ENCODE measurements around the gene CMC4. TPM values are rescaled to one million over a fixed set of nuclear protein-coding genes. Genes with fewer than 3 reads are reported as not detected.

CMC4 gene
- total RNA-seq, 4 donors from 2014 or later, result 1.4 to 11.7 (median 9.1) TPM; not detected in 1

- Histone ChIP-seq H3K27me3 (no peaks in the 10 kb centered on the region), H3K9me3 (no peaks in the 10 kb centered on the region), H3K4me3 (no peak overlapping the region), H3K36me3 (no peaks in the 10 kb centered on the region), H3K4me1 (peaks cover 0 to 13% (median 5%) of the 10 kb centered on the region in 4 donors), H3K27ac (no peak overlapping the region)
- no peak for DNase-seq
- intact Hi-C loops (cut with DNase I; ENCODE audit: low total_unique reads) (no loop called here), in situ Hi-C loops (cut with MboI; ENCODE audit: low pct_ligation_motif_present in 1 of 4, low pct_unique_long_range_greater_than_20kb in 1 of 4, low sequenced_read_pairs in 3 of 4) (no loop called here)
- 84 to 93% methylated on average over 3 to 6 of the region's 6 CpGs for WGBS, 2 donors (ENCODE audit: low coverage in 1 of 2)
- TF ChIP-seq POLR2AphosphoS5 (IDR thresholded peaks at IDR 0.05) (no peak), POLR2A (IDR thresholded peaks at IDR 0.05) (no peak), EP300 (IDR thresholded peaks at IDR 0.05; ENCODE audit: low read depth) (no peak), CTCF (IDR thresholded peaks at IDR 0.05) (no peak)
Observed at GRCh38 chrX:155023907-155024833, 46.8 kb downstream of the CMC4 start.

- in situ Hi-C loops (cut with MboI; ENCODE audit: low pct_ligation_motif_present in 1 of 4, low pct_unique_long_range_greater_than_20kb in 1 of 4, low sequenced_read_pairs in 3 of 4), result no loop called here
- DNase-seq, result no peak
- WGBS, 2 donors (ENCODE audit: low coverage in 1 of 2), result 0 to 22% methylated on average over 1 of the region's 1 CpG
- Histone ChIP-seq H3K27ac (no peak within 1 kb of the TSS), H3K36me3 (no peaks in the 10 kb centered on the region), H3K27me3 (no peaks in the 10 kb centered on the region), H3K4me1 (no peaks in the 10 kb centered on the region), H3K9me3 (no peaks in the 10 kb centered on the region), H3K4me3 (no peak within 1 kb of the TSS)
- intact Hi-C loops (cut with DNase I; ENCODE audit: low total_unique reads), result no loop called here
- no peak for TF ChIP-seq CTCF (IDR thresholded peaks at IDR 0.05)
- no peak for TF ChIP-seq POLR2A (IDR thresholded peaks at IDR 0.05)
- TF ChIP-seq EP300 (IDR thresholded peaks at IDR 0.05; ENCODE audit: low read depth), result no peak
- TF ChIP-seq POLR2AphosphoS5 (IDR thresholded peaks at IDR 0.05), result no peak
Observed at GRCh38 chrX:155022585-155022984, 48.4 kb downstream of the CMC4 start, which contains the start of gene F8. Gene F8, minus strand, starts transcription at chrX:155022723. Its CDS starts 171 bp downstream, at chrX:155022552.

- H3K27me3 ChIP-seq, result no peaks in the 10 kb centered on the region
- H3K4me3 ChIP-seq, result no peak overlapping the region
- H3K36me3 ChIP-seq, result no peaks in the 10 kb centered on the region
- no peaks in the 10 kb centered on the region for H3K4me1 ChIP-seq
- no peak for TF ChIP-seq CTCF (IDR thresholded peaks at IDR 0.05)
- TF ChIP-seq POLR2AphosphoS5 (IDR thresholded peaks at IDR 0.05), result no peak
- no peak for TF ChIP-seq EP300 (IDR thresholded peaks at IDR 0.05; ENCODE audit: low read depth)
- TF ChIP-seq POLR2A (IDR thresholded peaks at IDR 0.05), result no peak
- intact Hi-C loops (cut with DNase I; ENCODE audit: low total_unique reads), result no loop called here
- no peaks in the 10 kb centered on the region for H3K9me3 ChIP-seq
- DNase-seq, result no peak
- no peak overlapping the region for H3K27ac ChIP-seq
- in situ Hi-C loops (cut with MboI; ENCODE audit: low pct_ligation_motif_present in 1 of 4, low pct_unique_long_range_greater_than_20kb in 1 of 4, low sequenced_read_pairs in 3 of 4), result no loop called here
- 85 to 100% methylated on average over 3 of the region's 3 CpGs for WGBS, 2 donors (ENCODE audit: low coverage in 1 of 2)
Observed at GRCh38 chrX:155020591-155020990, 50.3 kb downstream of the CMC4 start.

Other genes starting within 250 kb of the CMC4 start
- not detected for gene SMIM9, start 236.5 kb downstream of the CMC4 start, total RNA-seq
- gene F8A1, start 184.8 kb downstream of the CMC4 start, total RNA-seq, result 10 to 100 TPM in 2 of 4 donors, 1 to 10 TPM in 1, not detected in 1; 1.8 to 18.1 (median 10.0) TPM
- 1 to 10 TPM; 1.2 to 4.5 (median 4.0) TPM for gene F8, start 48.4 kb downstream of the CMC4 start, total RNA-seq
- gene FUNDC2, start 44.3 kb downstream of the CMC4 start, total RNA-seq, result 10 to 100 TPM in 3 of 4 donors, 1 to 10 TPM in 1; 7.8 to 42.9 (median 32.9) TPM
- 10 to 100 TPM in 1 of 4 donors, 1 to 10 TPM in 3; 1.6 to 12.9 (median 7.1) TPM for gene MTCP1, start within 50 bp of the CMC4 start, total RNA-seq
- 10 to 100 TPM; 17.3 to 34.2 (median 19.1) TPM for gene BRCC3, start 372 bp upstream of the CMC4 start, total RNA-seq
- gene VBP1, start 145.3 kb upstream of the CMC4 start, total RNA-seq, result 10 to 100 TPM in 3 of 4 donors, 1 to 10 TPM in 1; 6.0 to 24.5 (median 22.3) TPM
- 1 to 10 TPM in 1 of 4 donors, under 1 TPM in 1, not detected in 2; 0.41 to 1.4 TPM for gene RAB39B, start 193.4 kb upstream of the CMC4 start, total RNA-seq

All from transverse colon (tissue), 4 donors.